ENCODE results near the gene PRUNE1.

PRUNE1 gene

DNA sequence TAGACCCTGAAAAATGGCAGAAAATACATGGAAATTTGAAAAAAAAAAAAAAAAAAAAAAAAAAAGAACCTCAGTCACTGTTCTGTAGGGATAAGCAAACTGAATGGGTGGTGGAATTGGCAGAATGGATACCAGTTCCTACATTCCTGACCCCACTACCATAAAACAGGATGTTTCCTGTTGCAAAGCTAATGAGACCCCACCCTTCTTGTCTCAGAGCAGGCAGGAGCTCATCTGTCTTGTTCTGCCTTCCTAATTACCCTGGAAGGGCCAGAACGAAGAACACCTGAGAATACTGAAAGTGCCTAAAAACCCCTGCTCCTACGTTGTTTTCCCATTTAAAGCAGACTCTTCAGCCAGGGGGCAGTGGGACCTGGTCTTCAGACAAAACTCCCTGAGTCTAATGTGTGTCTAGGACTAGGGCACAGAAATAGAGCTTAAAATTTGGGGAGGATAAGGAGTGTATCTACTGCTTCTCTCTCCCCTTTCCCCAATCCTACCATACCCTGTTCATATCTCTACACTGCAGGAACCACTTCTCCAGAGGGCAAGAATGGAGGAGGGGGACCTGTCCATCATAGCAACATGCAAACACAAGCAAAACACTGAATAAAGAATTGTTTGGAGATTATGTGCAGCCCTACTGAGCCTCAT lies 43.2 kb downstream of the PRUNE1 start:
- DNase-seq, result no peak

DNA sequence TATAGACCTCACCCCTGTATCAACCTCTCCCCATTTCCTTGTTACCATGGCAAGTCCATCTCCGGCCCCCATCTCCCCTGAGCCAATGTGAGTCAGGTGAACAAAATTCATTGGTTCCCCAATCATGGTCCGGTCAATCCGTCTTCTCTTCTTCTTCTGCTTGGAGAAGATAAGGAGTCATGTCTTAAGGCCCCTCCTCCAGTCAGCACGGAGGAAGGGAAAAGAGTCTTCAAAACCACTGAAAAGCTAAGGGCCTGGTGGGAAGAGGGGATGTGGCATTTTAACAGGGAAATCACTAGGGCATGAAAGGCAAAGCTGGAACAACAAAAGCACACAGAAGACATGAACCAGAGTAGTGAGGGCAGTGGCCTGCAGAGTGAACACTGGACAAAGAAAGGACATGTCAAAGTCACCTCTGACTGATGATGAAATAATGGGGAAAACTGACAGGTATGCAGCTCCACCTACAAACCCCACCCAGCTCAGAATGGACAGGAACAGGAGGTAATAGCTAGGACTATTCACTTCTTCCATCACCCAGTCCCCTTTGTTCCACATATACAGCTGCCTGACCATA lies 46.8 kb downstream of the PRUNE1 start:
- DNase-seq, result no peak

DNA sequence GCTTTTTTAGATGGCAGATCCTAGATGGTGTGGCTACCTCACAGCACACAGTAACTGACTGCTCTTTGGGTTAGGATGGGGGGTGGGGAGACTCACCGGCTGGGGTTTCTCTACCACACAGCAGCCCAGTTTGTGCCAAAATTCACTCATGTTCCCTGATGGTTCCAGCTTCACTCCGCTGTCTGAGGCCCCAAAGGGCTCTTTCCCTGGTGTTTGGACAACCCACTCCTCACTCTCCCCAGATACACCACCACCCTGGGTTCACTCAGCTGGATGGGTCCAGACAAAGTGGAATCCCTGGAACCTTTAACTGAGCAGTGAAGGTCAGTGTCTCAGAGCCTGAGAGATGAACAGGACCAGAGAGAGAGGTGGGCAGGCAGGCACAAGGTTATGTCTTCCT lies 47.3 kb downstream of the PRUNE1 start:
- no peak for DNase-seq

DNA sequence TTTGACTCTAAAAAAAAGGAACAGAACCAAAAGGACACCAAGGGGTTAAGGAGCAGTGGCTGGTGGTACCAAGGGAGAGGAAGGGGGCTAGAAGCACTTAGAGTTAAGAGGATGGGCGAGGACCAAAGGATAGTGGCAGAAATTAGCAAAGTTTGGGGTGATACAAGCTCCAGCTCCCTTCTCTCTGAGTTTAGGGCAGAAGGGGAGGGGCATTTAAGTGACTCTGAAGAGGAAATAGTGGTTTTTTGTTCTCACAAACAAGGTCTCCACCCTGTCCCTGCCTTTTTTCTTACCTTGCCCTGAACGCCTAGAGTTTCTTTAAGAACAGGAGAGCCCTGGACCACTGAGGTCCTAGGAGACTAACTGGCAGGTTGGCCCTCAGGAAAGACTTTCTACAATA lies 47.9 kb downstream of the PRUNE1 start:
- no peak for DNase-seq

DNA sequence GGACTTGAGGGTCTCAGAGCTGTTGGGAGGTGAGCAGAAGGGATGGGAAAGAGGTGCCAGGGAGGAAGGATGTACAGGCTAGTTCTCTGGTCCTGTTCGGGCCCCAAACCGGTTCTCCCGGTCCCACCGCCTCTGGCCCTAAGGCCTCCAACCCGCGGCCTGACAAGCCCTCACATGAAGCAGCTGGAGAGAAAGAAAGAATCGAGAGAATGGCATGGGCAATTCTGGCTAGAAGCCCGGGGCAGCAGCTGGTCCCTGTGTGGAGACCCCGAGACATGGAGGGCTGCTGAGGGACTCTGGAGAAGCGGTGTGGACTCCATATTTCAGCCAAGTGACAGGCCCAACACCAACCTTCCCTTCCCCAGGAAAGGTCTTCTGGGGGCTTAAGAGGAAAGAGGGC lies 50.4 kb downstream of the PRUNE1 start:
- DNase-seq, result no peak

DNA sequence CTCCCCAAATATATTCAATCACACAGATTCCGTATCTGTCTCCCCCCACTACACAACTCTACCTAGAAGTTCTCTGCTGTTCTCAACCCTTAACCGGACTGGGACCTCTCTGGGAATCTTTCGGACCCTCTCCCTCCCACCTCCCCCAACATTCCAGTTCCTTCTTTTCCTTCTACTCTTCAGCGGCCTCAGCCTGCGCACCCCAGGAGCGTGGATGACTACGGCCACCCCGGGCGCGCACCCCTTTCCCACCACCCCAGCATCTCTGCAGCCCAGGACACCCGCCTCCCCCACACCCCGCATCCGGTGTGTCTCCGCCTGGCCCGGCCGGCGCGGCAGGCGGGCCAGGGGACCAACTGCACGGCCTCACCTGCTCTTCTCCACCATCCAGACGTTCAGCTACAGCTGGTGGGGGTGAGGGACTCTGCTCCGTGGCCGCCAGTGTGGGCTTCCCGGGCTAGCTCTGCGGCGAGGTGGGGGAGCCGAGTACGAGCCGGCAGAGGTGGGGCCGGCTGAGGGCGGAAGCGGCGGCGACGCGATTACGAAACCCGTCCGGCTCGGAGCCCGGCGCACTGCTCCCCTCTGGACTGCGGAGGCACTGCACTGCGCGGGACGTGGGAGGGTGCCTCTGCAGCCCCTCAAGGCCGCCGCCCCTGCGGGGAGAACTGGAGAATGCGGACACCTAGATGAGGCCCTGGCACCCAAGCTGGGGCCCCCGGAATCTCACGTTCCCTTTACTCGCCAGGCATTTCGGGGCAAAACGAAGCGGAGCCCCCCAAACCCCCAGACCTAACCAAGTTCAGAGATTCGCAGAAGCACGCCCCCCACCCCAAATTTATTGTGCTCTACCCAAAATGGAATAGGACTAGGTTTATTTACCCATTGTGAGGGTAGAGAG lies 51.1 kb downstream of the PRUNE1 start, which contains the start of gene CDC42SE1:
Gene CDC42SE1, minus strand, starts transcription at position 514 of the 898 bp plus-strand sequence. CDS start 3,892 bp downstream, outside the sequence.
- peak; percentile 94 for DNase-seq

DNA sequence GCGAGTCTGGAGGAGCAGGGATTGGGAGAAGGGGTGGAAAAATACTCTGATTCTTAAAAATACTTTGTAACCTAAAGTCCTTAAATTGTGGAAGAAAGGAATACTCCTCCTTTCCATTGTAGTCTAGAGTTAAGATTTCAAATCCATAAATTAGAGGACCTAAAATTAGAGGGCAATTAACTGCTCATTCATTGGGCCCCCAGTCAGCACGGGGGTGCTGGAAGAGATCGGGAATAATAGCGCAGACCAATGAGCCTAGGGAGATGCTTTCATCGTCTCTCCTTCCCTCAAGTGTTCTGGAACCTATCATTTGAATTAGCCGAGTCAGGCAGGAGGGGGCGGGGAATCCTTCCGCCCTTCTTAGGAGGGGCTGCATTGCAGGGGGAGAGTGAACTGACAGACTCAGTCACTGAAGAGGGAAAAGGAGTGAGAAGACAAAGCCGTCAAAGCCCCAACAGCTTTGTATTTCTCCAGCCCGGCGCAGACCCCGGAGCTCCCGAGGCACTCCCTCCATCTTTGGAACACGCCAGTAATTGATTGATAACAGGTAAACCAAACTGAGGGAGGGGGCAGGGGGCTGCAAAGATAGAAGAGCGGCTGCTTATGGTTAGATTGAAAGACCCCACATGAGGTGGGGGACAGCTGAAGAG lies 51.9 kb downstream of the PRUNE1 start, which contains the start of gene MLLT11:
Gene MLLT11, plus strand, starts transcription at position 391 of the 650 bp plus-strand sequence. CDS start 6,828 bp downstream, outside the sequence.
- DNase-seq, result no peak

DNA sequence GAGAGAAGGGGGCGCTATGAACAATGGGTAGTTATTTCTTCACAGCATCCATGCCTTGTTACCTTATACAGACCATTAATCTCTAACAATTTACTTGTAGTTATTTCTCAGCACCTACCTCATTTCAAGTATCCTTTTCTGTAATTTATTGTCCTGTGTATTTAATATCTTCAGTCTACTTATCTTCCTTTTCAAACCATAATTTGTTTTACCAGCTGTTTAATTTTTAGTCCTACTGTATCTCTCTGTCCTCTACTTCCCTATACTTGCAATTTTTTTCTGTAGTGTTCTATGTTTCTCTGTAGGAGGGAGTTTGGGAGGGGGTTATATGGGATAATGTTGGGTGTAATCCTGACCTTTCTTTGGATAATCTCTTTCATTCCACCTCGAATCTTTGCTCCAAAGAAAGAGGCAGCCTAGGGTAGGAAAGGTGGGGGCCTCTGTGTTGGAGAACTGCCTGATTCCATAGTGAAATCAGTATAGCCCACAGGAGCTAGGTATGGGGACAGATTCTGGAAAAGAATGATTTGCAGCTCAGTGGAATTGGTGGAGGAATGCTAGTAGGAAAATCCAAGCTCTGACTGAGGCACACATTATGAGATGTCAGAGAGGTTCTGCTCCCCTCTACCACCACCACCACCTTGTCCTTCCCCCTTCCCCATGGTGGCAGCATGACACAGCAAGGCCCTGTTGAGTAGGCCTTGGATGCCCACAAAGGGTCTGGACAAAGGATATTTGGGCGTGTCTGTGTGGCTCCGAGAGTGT lies 52.6 kb downstream of the PRUNE1 start:
- no peak for DNase-seq

DNA sequence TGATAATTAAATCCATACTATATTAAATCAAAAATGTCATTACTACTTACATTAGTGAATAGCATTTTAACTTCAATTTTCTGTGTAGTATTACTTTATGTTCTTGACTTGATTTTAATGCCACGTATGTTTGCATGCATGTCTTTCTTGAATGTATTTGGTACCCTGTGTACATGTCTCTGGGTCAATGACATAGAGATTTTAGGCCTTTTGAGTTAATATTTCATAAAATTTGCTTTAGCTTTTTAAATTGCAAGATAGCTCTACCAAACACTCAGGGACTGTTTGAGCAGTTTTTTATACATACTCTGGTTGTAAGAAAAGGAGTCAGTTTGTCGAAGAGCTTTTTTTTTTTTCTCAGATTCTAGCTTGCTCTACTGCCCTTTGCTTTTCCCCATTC lies 53.5 kb downstream of the PRUNE1 start:
- no peak for DNase-seq

DNA sequence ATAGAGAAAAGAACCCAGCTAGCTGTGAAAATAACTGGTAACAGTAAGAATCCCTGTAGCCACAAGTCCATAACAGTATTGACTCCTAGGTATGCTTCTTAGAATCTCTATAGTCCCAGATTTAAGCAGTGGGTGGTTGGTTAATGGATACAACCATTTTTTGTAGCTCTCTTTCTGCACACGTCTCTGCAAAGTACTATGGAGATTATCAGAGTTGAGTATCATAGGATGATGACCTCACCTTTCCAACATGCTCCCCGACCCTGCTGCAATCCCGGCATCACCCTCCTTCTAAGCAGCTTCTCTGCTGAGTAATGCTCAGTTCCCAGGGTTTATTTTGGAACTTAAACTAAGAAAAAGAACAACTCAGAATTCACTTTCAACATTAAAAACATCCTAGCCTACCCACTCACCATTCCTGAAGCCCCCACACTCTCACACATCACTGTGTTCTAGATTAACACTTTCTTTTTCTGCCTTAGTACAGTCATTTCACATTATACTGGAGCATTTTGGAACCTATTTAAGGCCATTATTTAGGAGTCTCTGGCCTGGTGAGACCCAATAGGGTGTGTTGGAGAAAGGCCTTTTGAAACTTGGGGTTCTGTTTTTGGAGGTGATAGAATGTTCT lies 54.6 kb downstream of the PRUNE1 start:
- no peak for DNase-seq

DNA sequence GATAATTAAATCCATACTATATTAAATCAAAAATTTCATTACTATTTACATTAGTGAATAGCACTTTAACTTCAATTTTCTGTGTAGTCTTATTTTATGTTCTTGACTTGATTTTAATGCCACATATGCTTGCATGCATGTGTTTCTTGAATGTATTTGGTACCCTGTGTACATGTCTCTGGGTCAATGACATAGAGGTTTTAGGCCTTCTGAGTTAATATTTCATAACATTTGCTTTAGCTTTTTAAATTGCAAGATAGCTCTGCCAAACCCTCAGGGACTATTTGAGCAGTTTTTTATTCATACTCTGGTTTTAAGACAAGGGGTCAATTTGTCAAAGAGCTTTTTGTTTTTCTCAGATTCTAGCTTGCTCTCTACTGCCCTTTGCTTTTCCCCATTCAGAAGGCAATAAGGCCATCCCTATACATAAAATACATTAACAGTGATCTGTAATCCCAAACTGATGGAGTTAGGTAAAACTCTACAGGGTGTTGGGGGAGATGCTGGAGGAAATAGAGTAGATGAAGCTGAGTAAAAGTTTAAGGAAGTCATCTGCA lies 56.9 kb downstream of the PRUNE1 start:
- DNase-seq, result no peak

DNA sequence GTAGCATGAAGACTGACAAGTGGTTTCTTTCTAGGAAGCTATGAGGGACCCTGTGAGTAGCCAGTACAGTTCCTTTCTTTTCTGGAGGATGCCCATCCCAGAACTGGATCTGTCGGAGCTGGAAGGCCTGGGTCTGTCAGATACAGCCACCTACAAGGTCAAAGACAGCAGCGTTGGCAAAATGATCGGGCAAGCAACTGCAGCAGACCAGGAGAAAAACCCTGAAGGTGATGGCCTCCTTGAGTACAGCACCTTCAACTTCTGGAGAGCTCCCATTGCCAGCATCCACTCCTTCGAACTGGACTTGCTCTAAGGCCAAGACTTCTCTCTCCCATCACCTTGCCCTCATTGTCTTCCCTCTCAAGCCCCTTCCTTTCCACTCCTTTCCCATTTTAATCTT lies 58.9 kb downstream of the PRUNE1 start:
- DNase-seq, result no peak

DNA sequence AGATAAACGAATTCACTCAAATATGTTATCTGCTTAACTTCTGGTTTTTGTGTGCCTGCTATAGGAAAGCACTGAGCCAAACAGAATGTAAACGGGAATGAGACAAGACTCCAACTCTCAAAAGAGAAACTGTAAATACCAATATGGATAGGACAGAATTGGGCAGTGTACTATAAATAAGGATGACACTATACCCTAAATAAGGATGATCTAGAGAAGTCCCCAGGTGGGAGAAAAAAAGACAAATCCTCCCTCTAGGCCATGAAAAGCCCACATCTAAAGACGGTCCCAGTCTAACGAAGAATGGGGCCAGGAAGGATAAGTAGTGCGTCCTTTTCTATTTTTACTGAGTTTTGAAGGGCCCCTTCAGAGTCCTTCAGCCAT lies 60.8 kb downstream of the PRUNE1 start:
- no peak for DNase-seq

DNA sequence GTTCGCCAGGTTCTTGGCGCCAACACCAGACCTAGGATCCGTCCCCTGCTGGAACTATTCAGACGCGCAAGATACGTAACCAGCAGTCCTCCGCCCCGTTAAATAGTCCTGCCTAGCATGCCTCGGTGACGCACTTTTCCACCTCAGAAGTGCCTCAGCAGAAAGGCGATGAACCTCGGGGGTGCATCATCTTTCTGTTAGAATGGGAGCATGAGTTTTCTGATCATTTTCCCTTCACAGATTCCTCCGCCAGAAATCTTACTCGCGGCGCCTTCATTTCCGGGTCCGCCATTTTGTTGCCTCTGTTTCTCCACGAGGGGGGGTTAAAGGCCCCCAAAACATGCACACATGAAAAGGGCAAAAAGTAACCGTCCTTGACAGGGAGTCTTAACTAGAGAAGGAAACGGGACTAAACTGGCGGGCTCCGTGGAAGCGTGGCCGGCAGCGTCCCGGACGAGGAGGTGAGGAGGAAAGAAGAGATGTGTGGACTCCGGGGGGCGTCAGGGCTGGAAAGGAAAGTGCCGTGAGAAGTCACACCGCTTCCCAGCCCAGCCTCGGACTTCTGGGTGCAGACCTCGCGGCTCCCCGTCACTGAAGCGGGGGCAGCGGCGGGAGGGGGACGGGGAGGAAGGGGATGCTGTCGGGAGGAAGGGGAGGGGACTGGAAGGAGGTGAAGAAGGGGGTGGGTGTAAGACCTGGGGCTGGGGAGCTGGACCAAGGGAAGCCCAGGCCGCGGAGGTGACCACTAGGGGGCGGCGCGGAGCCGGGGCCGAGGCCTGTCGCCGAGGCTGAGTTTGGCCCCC lies 62.4 kb downstream of the PRUNE1 start, which contains the start of gene GABPB2:
Gene GABPB2, plus strand, starts transcription at position 288 of the 803 bp plus-strand sequence. CDS start 17,429 bp downstream, outside the sequence.
- DNase-seq, result peak; percentile 66

DNA sequence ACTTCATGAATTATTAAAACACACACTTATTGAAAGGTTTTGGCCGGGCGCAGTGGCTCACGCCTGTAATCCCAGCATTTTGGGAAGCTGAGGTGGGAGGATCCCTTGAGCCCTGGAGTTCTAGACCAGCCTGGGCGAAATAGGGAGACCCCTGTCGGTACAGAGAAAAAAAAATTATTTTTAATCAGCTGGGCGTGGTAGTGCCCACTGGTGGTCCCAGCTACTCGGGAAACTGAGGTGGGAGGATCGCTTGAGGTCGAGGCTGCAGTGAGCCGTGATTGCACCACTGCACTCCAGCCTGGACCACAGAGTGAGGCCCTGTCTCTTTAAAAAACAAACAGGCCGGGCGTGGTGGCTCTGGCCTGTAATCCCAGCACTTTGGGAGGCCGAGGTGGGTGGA lies 64.0 kb downstream of the PRUNE1 start:
- DNase-seq, result no peak

Measured in 8988T (cell line).